ENCODE data around the gene BMPR1B.
A peak's percentile ranks its signal among the peaks of the same experiment; 100 is the strongest.

Gene BMPR1B

DNA sequence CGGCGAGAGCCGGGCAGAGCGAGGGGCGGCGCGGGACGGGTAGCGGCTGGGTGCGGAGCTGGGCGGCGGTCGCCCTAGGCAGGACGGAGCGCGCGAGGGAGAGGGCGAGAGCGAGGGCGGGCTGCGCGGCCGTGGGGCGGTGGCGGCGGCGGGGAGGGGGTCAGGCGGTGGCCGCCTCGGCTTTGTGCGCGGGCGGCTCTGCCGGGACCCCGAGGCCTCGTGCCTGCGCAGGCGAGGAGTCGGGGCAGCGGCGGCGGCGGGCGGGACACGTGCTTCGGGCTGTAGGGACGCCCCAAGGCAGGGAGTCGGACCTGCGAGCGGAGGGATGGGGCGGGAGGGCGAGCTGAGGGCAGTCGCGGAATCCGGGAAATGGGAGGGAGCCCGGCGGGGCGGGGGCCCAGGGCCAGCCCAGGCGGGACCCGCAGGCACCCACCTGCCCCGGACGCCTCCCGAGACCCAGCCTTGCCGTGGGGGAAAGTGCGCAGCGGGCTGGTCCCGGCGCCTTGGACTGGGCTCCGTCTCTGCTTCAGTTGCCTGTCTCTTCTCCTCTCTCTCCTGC lies 465 bp downstream of the BMPR1B start:
- no peak overlapping the region for H3K27ac ChIP-seq
- no peak overlapping the region for H3K4me3 ChIP-seq (IDR thresholded peaks at IDR 0.05; ENCODE audit: insufficient read depth, low read depth, low read length)
- peak overlapping the region; percentile 8; the same call in 1 of the 2 replicates for H3K4me2 ChIP-seq

DNA sequence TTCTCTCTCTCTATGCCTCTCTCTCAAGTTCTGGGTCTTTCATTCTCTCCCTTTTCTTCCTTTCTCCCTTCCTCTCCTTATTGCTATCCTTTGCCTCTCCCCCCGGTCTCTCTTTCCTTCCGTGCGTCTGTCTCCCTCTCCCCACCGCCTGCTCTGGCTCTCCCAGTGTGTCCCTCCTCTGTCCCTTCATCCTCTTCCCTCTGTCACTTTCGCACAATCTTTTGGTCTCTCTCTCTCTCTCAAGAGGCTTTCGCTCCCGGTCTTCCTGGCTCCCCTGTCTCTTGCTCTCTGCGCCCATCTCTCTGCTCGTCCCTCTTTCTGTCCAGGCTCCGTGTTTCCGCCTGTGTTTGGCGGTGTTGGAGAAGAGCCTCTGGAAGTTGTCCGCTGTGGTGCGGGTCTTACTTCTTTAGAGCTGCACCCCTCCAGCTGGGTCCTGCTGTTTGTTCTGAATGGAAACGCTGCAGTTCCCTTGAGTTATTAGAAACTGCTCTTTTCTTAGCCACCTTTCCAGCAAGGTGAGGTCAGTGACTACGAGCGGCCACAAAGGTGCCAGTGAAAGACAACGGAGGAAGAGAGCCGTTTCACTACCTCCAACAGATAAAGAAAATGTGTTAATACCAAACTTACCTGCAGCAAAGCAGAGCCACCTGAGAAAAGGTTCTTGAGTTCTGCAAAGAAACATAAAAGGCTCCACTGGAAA lies 1.1 kb downstream of the BMPR1B start:
- TF ChIP-seq, protein P1, sequence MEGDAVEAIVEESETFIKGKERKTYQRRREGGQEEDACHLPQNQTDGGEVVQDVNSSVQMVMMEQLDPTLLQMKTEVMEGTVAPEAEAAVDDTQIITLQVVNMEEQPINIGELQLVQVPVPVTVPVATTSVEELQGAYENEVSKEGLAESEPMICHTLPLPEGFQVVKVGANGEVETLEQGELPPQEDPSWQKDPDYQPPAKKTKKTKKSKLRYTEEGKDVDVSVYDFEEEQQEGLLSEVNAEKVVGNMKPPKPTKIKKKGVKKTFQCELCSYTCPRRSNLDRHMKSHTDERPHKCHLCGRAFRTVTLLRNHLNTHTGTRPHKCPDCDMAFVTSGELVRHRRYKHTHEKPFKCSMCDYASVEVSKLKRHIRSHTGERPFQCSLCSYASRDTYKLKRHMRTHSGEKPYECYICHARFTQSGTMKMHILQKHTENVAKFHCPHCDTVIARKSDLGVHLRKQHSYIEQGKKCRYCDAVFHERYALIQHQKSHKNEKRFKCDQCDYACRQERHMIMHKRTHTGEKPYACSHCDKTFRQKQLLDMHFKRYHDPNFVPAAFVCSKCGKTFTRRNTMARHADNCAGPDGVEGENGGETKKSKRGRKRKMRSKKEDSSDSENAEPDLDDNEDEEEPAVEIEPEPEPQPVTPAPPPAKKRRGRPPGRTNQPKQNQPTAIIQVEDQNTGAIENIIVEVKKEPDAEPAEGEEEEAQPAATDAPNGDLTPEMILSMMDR (conservative IDR thresholded peaks at IDR 0.05; ENCODE audit: low read depth, low read length), result no peak
- H3K27ac ChIP-seq, result no peak overlapping the region
- H3K4me1 ChIP-seq (ENCODE audit: low read depth, poor library complexity, severe bottlenecking), result no peaks in the 10 kb centered on the region
- H3K36me3 ChIP-seq (ENCODE audit: insufficient read depth), result no peaks in the 10 kb centered on the region
- H3K4me3 ChIP-seq (IDR thresholded peaks at IDR 0.05; ENCODE audit: insufficient read depth, low read depth, low read length), result no peak overlapping the region
- no peaks in the 10 kb centered on the region for H3K79me2 ChIP-seq (ENCODE audit: insufficient read depth, low read depth)
- no peaks in the 10 kb centered on the region for H4K20me1 ChIP-seq (ENCODE audit: insufficient read depth)
- no peaks in the 10 kb centered on the region; the same call in 1 of the 2 replicates for H3K27me3 ChIP-seq (ENCODE audit: insufficient read depth, low read depth)
- H3K9ac ChIP-seq, result no peak overlapping the region
- peak overlapping the region; percentile 8; the same call in 1 of the 2 replicates for H3K4me2 ChIP-seq
- peak overlapping the region; percentile 23; the same call in 1 of the 2 replicates for H2AFZ ChIP-seq (ENCODE audit: low read depth)

More for the DNA sequence above, 465 bp downstream of the BMPR1B start:
- no peaks in the 10 kb centered on the region for H3K79me2 ChIP-seq (ENCODE audit: insufficient read depth, low read depth)
- peak overlapping the region; percentile 8; the same call in 1 of the 2 replicates for H3K9ac ChIP-seq
- no peaks in the 10 kb centered on the region for H3K4me1 ChIP-seq (ENCODE audit: low read depth, poor library complexity, severe bottlenecking)
- no peaks in the 10 kb centered on the region for H3K36me3 ChIP-seq (ENCODE audit: insufficient read depth)
- 0 out of 2 replicates have a peak overlapping the region, but pooled peaks have one; percentile 23 for H2AFZ ChIP-seq (ENCODE audit: low read depth)
- TF ChIP-seq, protein P1 (conservative IDR thresholded peaks at IDR 0.05; ENCODE audit: low read depth, low read length), result no peak
- no peaks in the 10 kb centered on the region for H4K20me1 ChIP-seq (ENCODE audit: insufficient read depth)
- no peaks in the 10 kb centered on the region; the same call in 1 of the 2 replicates for H3K27me3 ChIP-seq (ENCODE audit: insufficient read depth, low read depth)

DNA sequence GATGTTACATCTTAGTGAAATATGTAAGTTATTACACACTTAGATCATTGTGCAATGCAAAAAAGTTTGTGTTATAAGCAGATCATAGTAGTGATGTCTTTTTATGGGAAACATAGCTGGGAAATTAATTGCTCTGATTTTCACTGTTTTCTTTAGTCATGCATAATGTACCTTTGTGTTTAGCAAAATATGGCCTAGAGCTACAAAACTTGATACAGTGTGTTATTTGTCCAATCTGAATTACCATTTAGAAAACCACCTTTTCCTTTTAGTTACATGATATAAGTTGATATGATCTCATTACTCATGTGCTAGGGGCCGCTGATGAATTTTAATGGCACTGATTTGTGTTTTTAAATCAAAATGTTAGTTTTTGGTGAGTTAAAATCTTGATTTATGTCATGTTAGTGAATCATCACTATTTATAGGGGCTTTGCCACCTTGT lies 2.0 kb downstream of the BMPR1B start:
- Histone ChIP-seq H3K27me3 (ENCODE audit: insufficient read depth, low read depth) (no peaks in the 10 kb centered on the region; the same call in 1 of the 2 replicates), H3K27ac (no peak overlapping the region), H3K4me2 (no peak overlapping the region), H4K20me1 (ENCODE audit: insufficient read depth) (no peaks in the 10 kb centered on the region), H3K4me3 (IDR thresholded peaks at IDR 0.05; ENCODE audit: insufficient read depth, low read depth, low read length) (no peak overlapping the region), H3K4me1 (ENCODE audit: low read depth, poor library complexity, severe bottlenecking) (no peaks in the 10 kb centered on the region), H2AFZ (ENCODE audit: low read depth) (no peak overlapping the region), H3K79me2 (ENCODE audit: insufficient read depth, low read depth) (no peaks in the 10 kb centered on the region), H3K9ac (no peak overlapping the region), H3K36me3 (ENCODE audit: insufficient read depth) (no peaks in the 10 kb centered on the region)
- TF ChIP-seq, protein P1 (conservative IDR thresholded peaks at IDR 0.05; ENCODE audit: low read depth, low read length), result no peak

DNA sequence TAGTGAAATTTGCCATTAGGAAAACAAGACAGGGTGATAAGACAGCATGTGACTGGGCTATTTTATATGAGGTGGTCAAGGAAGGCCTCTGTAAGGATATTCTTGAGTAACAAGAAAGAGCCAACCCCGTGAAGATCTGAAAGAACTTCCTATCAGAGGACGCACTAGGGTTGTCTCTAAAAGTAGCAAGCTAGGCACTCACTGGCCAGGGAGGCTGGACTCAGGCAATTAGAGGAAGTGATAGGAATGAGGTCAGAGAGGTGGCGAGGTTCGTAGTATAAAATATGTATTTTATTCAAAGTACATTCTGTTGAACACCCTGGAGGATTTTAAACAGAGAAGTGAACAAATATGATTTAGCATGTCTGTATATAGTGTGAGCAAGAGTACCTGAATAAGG lies 4.6 kb downstream of the BMPR1B start:
- TF ChIP-seq, protein P1 (conservative IDR thresholded peaks at IDR 0.05; ENCODE audit: low read depth, low read length), result no peak
- H3K27ac ChIP-seq, result no peak overlapping the region
- H3K4me3 ChIP-seq (IDR thresholded peaks at IDR 0.05; ENCODE audit: insufficient read depth, low read depth, low read length), result no peak overlapping the region
- no peaks in the 10 kb centered on the region for H4K20me1 ChIP-seq (ENCODE audit: insufficient read depth)
- H3K79me2 ChIP-seq (ENCODE audit: insufficient read depth, low read depth), result no peaks in the 10 kb centered on the region
- no peaks in the 10 kb centered on the region for H3K36me3 ChIP-seq (ENCODE audit: insufficient read depth)
- H3K27me3 ChIP-seq (ENCODE audit: insufficient read depth, low read depth), result no peaks in the 10 kb centered on the region; the same call in 1 of the 2 replicates
- H3K4me2 ChIP-seq, result no peak overlapping the region
- H3K9ac ChIP-seq, result no peak overlapping the region
- no peaks in the 10 kb centered on the region for H3K4me1 ChIP-seq (ENCODE audit: low read depth, poor library complexity, severe bottlenecking)
- H2AFZ ChIP-seq (ENCODE audit: low read depth), result no peak overlapping the region

Measured in KMS-11 (cell line).